Ovary (tissue), 9 donors: ENCODE data around the gene CD93. TPM values are rescaled to one million over a fixed set of nuclear protein-coding genes. Genes with fewer than 3 reads are reported as not detected.

Experiments
- DNase-seq, 5 donors: peaks; one replicate each; pipeline ENCODE4 v3.0.0-alpha.2; 2019 to 2020
- H3K27ac ChIP-seq, 2 donors: fragments of 200-600 bp; one replicate each; pipeline versions ENCODE4 v1.5.1 to v1.8.0; 2019 to 2022
- H3K27me3 ChIP-seq: fragments of 200-600 bp; one replicate; pipeline ENCODE4 v1.8.0; 2022
- H3K36me3 ChIP-seq: fragments of 200-600 bp; sonication (generic); one replicate; pipeline ENCODE4 v1.5.1; 2019
- H3K4me1 ChIP-seq: one replicate; pipeline ENCODE4 v1.8.1; 2013; ENCODE audit warnings: mild to moderate bottlenecking, moderate library complexity; ENCODE audit not compliant: insufficient read depth
- H3K4me3 ChIP-seq: fragments of 200-600 bp; sonication (generic); one replicate; pipeline ENCODE4 v1.5.1; 2017
- H3K9me3 ChIP-seq, 2 donors: fragments of 200-600 bp in 1 of 2; sonication (generic) in 1 of 2; one replicate each; pipeline versions ENCODE4 v1.5.1 to v1.8.1; 2013 to 2019; ENCODE audit warnings: mild to moderate bottlenecking in 1 of 2, moderate library complexity in 1 of 2
- EP300 ChIP-seq: sonication (generic); formaldehyde crosslinking; IDR thresholded peaks from one replicate; pipeline ENCODE4 v1.6.1; 2017; ENCODE audit warnings: antibody characterized with exemption
- POLR2A ChIP-seq: fragments of 450-650 bp; IDR thresholded peaks from one replicate; pipeline ENCODE4 v1.6.1; 2017; ENCODE audit warnings: antibody characterized with exemption, mild to moderate bottlenecking, moderate library complexity
- WGBS, 3 donors: extraction: QIAGEN DNeasy Blood & Tissue Kit in 1 of 3; methylation state at CpG; one replicate each; pipeline versions ENCODE4 v1.1.5 to v1.1.7; 2013 to 2017; 5-methylcytosine and 5-hydroxymethylcytosine counted together
- intact Hi-C, 4 donors: fragments of 100-400 bp; cut with DNase I; formaldehyde crosslinking; loops; one replicate each; pipeline versions ENCODE4 v1.11.0 to v1.15.1; 2022 to 2023
- polyA plus RNA-seq, 2 donors: library from polyadenylated mRNA; stranded (reverse); fragments of 200-250 nt in 1 of 2; fragments of 350-450 nt in 1 of 2; fragmentation: Illumina TruSeq in 1 of 2; extraction: RNeasy Lipid Tissue Mini Kit (QIAGEN cat#74804) in 1 of 2; gene quantifications; one replicate each; pipeline ENCODE4 v1.2.3, GENCODE V29; 2013 to 2014
- total RNA-seq, 7 donors: library from RNA; depleted of rRNA in 2 of 7; stranded (reverse); fragments of >200 nt in 2 of 7; fragmentation: NEBNext Ultra II Directional in 3 of 7; extraction: Animal tissue kit (Norgen Biotek cat#: 25700) in 3 of 7; gene quantifications; one replicate each; pipeline versions ENCODE4 v1.1.0 to v1.2.4, GENCODE V29; 2016 to 2023
- TF ChIP-seq, protein P1 (sequence below), 3 donors: fragments of 450-650 bp in 2 of 3; fragments of 200-600 bp in 1 of 3; IDR thresholded peaks; one replicate each; pipeline versions ENCODE4 v1.5.1 to v1.8.0; 2016 to 2022; ENCODE audit warnings: antibody characterized with exemption in 3 of 3, mild to moderate bottlenecking in 1 of 3
- donor health status: DM: no; HTN: no; CAD: no; lungs with moderate emphysema.
- donor health status: DM: no; HTN: no; CAD: no.
- donor health status: Bipolar disorder and iron deficiency.
- donor health status: DM: yes; HTN: yes; CAD: no.
- donor health status: DM: no; HTN: no; CAD: no.
- donor health status: DM: yes; HTN: yes; CAD: no.

Gene CD93
- total and polyA plus RNA-seq, 9 donors: 7.0 to 42.1 (median 18.3) TPM

DNA sequence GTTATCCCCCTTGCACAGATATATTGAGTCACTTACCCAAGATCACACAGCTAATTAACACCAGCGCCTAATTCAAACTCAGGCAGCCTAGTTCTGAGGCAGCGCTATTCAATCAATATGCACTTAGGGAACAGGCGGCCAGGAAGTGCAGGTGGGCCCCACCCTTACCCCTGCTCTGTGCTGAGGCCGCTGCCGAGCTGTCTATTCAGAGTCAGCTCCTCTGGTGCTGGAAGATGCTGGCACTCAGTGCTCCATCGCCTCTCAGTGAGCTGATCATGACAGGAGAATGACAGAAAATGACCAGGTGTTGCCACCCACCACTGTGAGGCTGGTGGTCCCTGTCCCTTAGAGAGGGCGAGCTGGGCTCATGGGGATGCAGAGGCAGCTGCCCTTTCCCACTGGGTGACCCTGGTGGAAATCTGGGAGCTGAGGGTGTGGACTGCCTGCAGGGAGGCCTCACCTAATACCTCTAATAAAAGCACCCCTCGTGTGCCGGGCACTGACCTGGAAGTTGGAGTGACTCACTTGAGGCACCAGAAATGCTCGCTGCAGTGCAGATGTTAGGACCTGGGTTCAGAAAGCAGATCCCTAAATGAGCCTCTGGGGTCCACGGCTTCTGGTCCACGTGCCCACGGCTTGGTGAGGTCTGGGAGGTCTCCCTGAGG lies 42.5 kb upstream of the CD93 start:
- Histone ChIP-seq H3K36me3 (no peaks in the 10 kb centered on the region), H3K27ac (no peak overlapping the region), H3K4me3 (no peak overlapping the region), H3K9me3 (no peaks in the 10 kb centered on the region), H3K4me1 (no peaks in the 10 kb centered on the region), H3K27me3 (no peaks in the 10 kb centered on the region)
- intact Hi-C loops: no loop called here
- WGBS, 3 donors: 83 to 88% (median 85%) methylated on average over 13 of the region's 13 CpGs
- TF ChIP-seq POLR2A: no peak
- TF ChIP-seq, protein P1, sequence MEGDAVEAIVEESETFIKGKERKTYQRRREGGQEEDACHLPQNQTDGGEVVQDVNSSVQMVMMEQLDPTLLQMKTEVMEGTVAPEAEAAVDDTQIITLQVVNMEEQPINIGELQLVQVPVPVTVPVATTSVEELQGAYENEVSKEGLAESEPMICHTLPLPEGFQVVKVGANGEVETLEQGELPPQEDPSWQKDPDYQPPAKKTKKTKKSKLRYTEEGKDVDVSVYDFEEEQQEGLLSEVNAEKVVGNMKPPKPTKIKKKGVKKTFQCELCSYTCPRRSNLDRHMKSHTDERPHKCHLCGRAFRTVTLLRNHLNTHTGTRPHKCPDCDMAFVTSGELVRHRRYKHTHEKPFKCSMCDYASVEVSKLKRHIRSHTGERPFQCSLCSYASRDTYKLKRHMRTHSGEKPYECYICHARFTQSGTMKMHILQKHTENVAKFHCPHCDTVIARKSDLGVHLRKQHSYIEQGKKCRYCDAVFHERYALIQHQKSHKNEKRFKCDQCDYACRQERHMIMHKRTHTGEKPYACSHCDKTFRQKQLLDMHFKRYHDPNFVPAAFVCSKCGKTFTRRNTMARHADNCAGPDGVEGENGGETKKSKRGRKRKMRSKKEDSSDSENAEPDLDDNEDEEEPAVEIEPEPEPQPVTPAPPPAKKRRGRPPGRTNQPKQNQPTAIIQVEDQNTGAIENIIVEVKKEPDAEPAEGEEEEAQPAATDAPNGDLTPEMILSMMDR (IDR thresholded peaks at IDR 0.05): no peak
- no peak for TF ChIP-seq EP300
- no peak for DNase-seq

DNA sequence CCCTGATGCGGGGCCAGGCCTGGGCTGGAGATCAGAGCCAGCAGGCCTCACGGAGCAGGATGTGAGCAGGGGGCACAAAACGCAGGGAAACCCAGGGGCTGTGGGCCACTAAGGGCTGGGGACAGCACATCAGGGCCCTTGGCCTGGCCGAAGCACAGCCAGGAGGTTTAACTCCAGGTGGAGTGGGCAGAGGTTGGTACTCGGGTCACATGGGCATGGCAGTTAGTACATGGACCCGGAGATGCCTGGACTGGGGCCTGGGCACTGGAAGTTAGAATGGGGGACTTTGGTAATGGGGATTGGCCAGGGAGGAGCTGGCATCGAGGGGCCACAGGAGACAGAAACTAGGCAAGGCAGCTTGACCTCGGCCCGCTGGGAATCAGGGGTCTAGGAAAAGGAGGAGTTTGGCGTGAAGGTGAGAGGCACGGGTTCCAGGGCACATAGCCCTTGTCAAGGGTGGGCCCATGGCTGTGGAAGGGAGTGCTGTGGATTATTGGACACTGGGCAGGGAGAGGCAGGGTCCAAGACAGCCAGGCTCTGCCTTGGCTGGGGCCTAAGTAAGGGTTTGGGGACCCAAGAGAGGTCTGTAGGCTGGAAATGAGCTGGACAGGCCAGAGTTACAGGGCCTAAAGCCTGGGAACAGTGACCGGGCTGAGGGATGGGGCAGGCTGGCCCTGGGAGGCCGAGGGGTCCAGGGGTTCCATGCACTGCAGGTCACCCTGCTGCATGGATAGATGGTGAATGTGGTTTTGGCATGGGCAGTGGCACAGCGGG lies 41.6 kb upstream of the CD93 start:
- no peak overlapping the region for H3K27ac ChIP-seq
- no peaks in the 10 kb centered on the region for H3K9me3 ChIP-seq
- H3K4me1 ChIP-seq: no peaks in the 10 kb centered on the region
- H3K27me3 ChIP-seq: no peaks in the 10 kb centered on the region
- 92 to 97% (median 94%) methylated on average over 14 of the region's 14 CpGs for WGBS, 3 donors
- no peaks in the 10 kb centered on the region for H3K36me3 ChIP-seq
- intact Hi-C loops: no loop called here
- TF ChIP-seq POLR2A (no peak), EP300 (no peak)
- TF ChIP-seq, protein P1 (IDR thresholded peaks at IDR 0.05): no peak
- no peak for DNase-seq
- H3K4me3 ChIP-seq: no peak overlapping the region

DNA sequence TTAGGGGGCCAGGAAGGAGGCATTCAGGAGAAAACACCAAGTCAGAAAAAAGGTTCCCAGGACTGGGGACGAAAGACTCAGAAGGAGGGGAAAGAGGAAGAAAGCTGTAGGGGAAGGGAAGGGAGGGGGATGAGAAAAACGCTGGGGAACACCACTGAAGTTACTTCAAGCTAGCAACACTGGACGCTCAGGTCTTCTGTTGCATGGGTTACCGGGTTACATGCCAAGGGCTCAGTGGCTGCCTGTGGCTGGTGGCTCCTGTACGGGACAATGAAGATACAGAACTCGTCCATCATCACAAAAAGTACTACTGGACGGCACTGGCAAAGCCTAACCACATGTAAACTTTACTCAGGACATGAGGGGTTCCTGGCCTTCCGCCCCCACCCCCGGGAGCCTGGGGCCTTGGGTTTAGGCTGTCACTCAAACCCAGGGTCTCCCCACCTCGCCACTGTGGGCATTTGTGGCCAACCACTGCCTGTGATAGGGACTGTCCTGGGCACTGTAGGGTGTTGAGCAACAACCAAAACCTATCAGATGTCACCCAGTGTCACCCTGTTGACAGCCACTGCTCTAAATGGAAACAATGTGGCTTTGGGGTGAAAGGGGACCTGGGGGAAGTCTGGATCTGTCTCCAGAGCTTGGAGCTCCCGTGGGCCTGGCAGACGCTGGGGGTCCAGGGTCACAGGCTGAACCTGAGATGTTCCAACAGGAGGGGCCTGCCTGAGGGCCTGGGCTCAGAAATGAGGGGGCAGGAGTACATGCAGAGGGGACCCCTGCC lies 40.3 kb upstream of the CD93 start:
- no peak for DNase-seq
- Histone ChIP-seq H3K4me1 (no peaks in the 10 kb centered on the region), H3K27me3 (no peaks in the 10 kb centered on the region), H3K36me3 (no peaks in the 10 kb centered on the region), H3K4me3 (no peak overlapping the region), H3K27ac (no peak overlapping the region), H3K9me3 (no peaks in the 10 kb centered on the region)
- TF ChIP-seq EP300 (no peak), POLR2A (no peak)
- TF ChIP-seq, protein P1 (IDR thresholded peaks at IDR 0.05): no peak
- intact Hi-C loops: no loop called here
- WGBS, 3 donors: 84 to 93% (median 89%) methylated on average over 10 to 12 of the region's 12 CpGs

DNA sequence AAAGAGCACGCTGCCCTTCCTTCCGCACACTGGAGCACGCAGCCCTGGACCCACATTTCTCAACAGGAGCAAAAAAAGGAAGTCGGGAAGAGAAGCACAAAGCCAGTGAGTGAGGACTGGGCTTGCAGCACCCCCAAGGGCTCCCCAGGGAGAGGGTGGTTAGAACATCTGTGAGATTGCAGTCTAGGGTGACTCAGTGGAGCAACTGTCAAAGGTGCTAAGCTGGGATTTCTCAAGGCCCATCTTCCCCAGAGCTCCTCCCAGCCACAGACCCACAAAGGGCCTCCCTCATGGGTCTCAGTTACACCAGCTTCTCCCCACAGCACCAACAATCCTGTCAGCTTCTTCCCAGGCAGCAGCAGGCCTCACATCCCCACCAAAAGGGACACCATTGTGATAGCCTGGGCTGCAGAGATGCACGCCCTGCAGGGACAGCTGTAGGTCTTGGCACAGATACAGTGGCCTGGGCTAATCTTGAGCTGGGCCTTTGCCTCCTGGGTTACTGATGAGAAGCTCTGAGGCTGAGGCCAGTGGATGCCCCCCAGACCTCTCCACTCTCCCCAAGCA lies 39.6 kb upstream of the CD93 start:
- intact Hi-C loops: no loop called here
- H3K27ac ChIP-seq: no peak overlapping the region
- WGBS, 3 donors: 80 to 94% (median 88%) methylated on average over 5 of the region's 5 CpGs

More for the DNA sequence above, 39.6 kb upstream of the CD93 start:
- H3K4me1 ChIP-seq: no peaks in the 10 kb centered on the region
- TF ChIP-seq EP300 (no peak), POLR2A (no peak)
- TF ChIP-seq, protein P1 (IDR thresholded peaks at IDR 0.05): no peak
- no peaks in the 10 kb centered on the region for H3K36me3 ChIP-seq
- no peaks in the 10 kb centered on the region for H3K9me3 ChIP-seq
- H3K4me3 ChIP-seq: no peak overlapping the region
- DNase-seq: no peak
- H3K27me3 ChIP-seq: no peaks in the 10 kb centered on the region
